Mesenteric fat pad (tissue), 1 donor: ENCODE data around the gene CAMK2D. TPM values are rescaled to one million over a fixed set of nuclear protein-coding genes. Genes with fewer than 3 reads are reported as not detected.

Experiments used
- DNase-seq: peaks from one replicate; pipeline ENCODE4 v3.0.0-alpha.2; 2020; ENCODE audit warnings: low spot score
- total RNA-seq: library from RNA; stranded (reverse); fragmentation: NEBNext Ultra II Directional; extraction: Animal tissue kit (Norgen Biotek cat#: 25700); gene quantifications from one replicate; pipeline ENCODE4 v1.2.1, GENCODE V29; 2021
- donor health status: DM: yes; HTN: yes; CAD: no.

CAMK2D gene
- total RNA-seq, 1 donor from 2014 or later = 58.0 TPM

DNA sequence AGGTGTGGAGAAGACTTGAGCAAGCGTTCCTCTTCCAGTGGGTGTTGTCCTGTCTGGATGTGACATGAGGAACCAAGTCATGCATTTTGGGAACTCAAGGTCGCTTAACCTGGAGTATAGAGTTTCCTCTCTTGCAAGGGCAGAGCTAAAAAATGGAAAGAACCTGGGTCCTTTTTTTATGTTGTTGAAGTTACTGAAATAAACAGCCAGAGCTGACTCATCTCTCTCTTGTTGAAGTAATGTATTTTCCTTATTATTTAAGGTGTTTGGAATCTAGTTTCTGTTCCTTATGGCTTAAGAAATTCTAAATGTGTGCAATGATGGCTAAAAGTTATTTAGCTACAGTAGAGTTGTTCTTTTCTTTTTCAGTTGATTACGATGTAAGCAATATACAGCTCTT, 314.5 kb downstream of the CAMK2D start:
- DNase-seq = no peak

DNA sequence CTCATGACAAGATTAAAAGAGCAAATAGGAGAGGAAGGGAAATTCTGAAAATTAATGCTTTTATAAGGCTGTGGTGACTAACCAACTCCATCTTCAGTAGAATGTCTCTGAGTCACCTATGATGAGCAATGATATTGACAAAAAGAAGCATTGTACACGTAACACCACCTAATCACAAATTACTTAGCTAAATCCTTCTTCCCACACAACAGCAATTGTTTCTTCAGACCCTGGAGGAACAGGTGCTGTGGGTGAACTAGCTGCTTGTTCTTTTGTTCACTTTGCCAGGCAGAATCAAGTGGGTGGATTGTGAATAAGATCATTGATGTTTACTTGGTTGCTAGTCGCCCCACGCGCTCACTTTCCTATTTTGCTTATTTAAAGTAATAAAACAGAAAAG, 315.5 kb downstream of the CAMK2D start:
- DNase-seq = no peak

DNA sequence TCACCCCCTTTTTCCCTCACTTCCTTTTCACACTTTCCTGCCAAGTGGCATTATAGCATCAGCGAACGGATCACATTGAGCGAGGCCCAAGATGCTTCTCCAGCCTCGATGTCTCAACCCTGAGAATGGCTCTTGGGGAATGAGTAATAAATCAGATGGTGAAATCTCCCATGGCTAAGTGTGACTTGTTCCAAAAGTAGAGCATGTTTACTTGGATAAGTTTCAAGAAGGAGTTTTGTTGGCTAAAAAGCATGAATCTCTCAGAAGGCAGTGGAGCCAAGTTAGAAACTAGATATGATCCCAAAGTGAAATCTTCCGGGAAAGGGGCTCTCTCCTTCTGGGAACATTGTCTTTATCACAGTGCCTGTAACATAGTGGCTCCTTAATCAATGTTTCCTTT, 316.3 kb downstream of the CAMK2D start:
- no peak for DNase-seq

DNA sequence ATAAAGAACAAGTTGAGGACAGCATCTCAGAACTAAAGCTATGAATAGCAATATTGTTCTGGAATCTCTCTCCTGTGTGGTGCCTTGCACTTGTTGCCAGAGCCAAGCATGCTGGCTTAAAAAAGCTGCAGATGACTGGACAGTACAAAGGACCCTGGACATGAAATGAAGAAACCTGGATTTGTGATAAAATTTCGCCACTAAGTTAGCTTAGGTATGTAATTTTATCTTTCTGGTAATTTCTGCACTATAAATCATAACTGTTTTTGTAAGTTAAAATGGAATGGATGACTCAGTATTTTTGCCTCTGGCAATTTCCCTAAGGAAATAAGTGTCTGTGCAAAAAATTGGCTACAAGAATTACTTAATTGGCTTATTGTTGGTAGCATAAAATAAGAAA, 317.2 kb downstream of the CAMK2D start:
- DNase-seq = no peak

DNA sequence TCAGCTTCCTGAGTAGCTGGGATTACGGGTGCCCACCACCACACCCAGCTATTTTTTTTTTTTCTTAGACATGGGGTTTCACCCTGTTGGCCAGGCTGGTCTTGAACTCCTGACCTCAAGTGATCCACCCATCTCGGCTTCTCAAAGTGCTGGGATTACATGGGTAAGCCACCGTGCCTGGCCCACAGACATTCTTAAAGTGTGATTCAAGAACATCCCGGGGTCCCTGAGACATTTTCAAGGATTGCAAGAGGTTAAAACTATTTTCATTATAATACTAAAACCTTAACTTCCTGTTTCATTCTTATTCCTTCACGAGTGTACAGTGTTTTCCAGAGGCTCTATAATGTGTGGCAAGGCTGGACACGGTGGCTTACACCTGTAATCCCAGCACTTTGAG, 318.7 kb downstream of the CAMK2D start:
- DNase-seq = no peak

DNA sequence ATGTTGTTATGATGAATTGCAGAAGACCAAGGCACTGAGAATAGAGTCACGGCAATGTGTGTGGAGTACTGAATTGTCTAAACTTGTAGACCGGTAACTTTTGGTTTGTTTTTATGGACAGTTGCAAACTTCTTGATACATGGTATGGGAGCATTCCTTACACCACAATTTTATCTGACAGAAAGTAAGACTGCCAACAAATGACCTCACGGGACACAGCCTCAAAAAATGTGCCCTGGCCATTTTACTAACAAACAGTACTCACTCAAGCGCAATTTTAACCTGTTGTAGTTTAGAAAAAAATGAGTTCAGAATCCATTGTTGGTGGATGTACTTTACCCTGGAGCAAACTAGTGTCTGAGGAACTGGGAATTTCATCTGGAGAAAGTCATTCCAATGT, 321.2 kb downstream of the CAMK2D start:
- no peak for DNase-seq

DNA sequence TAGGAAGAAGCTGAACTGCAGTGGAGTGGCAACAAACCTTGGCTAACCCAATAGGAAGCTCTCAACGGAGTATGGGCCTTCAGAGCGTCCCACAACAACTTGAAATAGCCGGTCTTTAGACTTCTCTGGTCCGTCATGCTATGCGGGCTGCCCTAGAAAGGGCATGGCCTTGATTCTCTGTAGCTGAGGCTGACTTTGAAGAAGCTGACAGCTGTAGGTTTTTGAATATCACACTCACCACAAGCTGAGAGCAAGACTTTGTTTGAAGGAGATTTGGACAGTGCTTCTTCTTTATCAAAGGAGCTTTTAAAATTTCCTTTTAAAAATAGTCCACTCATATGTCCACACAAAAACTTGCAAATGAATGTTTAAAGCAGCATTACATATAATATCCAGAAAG, 322.9 kb downstream of the CAMK2D start:
- no peak for DNase-seq

DNA sequence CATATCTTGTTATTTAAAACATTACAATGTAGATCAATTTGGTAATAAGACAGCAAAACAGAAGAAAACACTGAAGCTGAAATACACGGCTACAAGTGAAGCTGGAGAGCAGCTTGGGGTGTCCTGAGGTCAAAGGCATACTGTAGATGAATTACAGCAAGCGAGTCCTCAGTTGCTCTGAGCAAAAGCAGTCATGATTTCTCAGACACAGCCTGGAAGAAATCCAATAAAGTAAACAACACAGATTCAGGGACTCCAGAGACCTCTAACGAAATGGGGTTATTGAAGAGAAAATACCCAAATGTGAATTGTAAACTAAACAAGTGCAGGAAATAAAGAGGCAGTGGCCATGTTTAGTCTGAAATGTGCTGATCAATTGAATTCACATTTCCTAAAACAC, 324.4 kb downstream of the CAMK2D start:
- no peak for DNase-seq

DNA sequence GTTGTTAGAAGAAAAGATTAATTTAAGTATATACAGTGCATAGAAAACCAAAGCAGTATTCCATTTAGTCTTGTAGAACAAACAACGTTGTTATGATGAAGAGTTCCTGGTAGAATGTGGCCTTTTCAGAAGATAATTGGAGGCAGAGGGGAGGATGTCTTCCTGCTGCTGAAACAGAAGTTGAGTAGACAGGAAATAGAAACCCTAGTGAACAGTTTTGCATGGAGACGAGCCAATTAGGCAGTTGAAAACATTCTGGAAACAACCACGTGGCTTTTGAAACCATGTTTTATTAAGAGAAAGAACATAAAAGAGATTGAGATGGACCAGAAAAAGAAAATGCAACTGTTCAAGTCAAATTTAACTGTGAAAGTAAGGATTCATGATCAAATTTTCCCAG, 325.2 kb downstream of the CAMK2D start:
- no peak for DNase-seq

DNA sequence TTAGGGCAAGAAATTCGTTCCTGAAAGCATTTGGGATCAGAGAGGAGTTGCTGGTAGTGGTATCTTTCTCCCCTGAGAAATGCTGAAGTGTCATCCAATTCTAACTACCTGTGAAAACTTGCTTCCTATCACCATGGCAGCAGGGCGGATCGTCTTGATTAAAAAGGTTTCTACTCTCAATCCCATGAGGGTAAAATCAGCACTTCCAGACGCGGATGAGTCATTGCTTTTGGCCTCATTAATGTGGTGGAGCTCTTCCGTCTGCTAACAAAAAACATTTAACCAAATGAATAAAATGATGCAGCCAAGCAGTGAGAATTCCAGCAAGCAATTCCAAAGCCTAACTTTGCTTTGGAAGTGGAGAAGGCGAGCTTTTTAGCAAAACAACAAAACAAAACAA, 325.6 kb downstream of the CAMK2D start:
- DNase-seq = no peak

DNA sequence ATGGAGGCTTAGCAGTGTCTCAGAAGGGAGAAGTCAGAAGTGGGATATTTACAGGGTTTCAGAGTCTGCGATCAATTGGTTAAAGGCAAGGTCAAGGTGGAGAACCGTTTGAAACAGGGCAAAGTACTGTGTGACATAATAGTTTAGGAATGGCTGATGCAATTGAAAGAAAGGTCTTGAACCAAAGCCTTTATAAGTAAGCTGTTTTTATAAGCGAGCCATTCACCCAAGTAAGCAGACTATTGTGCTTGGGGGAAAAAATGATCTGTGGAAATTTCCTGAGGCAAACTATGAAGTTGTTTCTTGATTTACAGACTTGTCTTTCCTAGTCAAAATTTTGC, 327.3 kb downstream of the CAMK2D start:
- DNase-seq = no peak

DNA sequence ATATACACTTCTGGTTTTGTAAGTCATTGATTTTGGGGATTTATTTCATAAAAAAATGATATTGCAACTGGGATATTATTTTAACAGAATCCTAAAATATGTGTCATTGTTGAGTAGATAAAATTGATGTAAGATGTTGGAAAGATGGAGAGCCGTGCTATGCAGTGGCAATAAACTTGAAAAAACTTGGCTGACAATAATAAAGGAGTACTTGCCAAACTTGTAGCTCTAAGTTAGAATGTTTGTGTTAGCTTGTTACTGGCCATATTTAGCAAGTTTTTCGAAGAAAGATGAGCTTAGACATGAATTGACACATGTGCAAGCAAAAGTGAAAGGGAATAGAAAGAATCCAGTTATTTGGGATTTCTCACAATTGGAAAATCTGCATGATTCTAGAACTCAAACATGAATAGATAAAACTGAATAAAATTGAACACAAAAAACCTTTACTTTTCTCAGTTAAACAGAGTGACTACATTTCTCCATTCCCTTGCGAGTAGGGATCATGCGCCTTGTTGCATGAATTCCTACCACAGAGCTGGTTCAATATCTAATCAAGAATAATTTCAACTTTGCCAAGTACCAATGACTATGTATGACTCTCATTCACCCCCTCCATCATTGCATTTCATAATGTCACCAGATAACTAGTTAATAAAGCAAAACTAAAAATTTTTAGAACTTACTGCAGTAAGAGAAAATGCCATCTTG, 327.8 kb downstream of the CAMK2D start:
- no peak for DNase-seq

DNA sequence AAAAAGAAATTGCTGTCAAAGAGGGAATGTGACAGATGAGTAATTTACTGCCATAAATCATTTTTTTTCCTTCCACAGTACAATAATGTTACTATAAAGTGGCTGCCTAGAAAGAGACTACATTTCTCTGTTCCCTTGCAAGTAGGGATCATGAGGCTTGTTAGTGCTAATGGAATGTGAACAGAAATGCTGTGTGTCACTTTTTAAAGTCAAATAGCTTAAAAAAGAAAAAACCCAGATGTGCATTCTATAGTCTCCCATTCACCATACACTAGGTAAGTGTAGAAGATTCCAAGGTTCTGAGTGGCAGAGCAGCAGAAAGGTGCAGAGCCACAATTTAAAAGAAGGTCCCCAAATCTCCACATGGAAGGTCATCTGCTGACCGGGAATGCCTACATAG, 328.4 kb downstream of the CAMK2D start:
- no peak for DNase-seq

DNA sequence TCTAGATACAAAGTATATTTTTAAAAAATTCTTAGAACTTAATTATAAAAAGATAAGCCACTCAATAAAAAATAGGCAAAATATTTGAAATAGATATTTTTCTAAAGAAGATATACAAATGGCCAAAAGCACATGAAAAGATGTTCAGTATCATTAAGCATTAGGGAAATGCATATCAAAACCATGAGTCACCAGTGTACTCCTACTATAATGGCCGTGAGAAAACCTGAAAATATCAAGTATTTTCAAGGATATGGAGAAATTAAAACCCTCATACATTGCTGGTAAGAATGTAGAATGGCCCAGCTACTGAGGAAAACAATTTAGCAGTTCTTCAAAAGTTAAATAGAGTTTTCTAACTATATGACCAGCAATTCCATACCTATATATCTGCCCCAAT, 337.9 kb downstream of the CAMK2D start:
- DNase-seq = no peak

DNA sequence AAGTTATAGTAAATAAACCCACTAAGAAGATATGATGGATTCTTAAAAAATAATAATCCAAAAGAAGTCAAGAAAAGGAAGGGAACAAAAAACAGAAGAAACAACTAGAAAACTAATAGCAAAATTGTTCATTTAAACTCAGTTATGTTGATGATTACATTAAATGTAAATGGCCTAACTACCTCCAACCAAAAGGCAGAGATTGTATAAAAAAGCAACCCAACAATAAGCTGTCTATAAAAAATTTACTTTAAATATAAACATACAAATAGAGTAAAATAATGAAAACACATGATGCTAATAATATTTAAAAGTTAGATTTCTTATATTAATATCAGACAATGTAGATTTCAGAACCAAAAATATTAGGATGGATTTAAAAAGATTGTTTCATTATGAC, 340.6 kb downstream of the CAMK2D start:
- no peak for DNase-seq

DNA sequence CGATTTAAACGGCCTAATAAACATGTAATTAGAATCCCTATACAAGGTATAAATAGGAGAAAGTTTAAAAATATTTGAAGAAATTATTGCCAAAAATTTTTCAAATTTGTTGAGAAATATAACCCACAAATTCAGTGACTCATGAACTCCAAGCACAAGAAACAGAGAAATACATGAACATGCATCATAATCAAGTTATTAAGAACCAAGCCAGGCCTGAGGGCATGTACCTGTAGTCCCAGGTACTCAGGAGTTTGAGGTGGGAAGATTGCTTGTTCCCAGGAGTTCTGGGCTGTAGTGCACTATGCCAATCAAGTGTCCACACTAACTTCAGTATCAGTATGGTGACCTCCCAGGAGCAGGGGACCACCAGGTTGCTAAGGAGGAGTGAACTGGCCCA, 341.9 kb downstream of the CAMK2D start:
- DNase-seq = no peak

DNA sequence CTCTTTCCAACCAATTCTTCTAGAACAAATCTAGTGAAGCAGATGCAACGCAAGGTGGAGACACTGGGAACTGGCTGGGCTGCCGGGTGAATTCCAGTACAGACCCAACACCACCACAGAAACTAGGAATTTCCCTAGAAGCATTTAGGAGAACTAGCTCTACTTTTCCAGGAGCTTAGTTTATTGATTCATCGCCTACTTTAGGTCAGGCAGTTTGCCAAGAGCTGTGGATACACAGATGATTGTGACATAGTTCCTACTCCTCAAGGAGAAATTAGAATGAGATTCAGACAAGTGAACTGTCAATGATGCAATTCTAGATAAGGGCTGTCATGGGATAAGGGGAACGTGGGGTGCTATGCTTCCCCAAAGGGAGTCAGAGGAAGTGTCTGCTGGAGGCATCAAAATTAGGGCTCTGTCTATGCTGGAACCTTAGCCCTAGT, 350.0 kb downstream of the CAMK2D start:
- DNase-seq = no peak

DNA sequence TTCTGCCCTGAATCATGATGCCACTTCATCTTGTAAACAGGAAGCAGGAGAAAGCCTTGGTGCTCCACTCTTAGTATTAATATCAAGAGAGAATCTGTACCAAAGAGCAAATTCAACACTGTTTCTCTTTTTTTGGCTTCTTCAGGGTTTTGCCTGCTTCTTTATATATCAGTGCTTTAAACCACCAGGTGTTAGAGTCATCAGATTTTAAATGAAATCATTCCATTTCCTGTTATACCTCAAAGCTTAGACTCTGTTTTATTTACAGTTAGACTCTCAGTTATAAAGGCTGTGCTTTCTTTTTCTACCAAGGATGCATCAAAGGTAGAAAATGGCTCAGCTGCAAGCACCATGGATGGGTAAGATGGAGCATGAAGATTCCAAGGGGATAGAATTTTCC, 350.9 kb downstream of the CAMK2D start:
- DNase-seq = no peak

DNA sequence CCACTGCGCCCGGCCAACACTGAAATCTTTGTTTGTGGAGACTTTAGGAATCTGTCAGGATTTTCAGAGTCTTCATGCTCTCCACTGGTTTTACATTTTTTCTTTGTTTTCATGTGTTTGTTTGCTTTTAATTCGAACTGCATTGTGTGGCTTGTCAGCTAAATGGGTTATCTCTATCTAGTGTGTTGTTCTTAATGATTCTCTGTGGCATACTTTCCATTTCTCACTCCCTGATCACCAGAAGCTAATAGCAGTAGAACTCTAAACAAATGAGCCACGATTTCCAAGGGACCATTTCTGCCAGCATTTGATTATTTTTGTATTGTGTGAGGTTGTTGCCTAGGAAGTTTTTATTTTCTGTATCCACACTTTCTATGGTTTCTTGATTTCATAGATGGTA, 352.4 kb downstream of the CAMK2D start:
- no peak for DNase-seq

DNA sequence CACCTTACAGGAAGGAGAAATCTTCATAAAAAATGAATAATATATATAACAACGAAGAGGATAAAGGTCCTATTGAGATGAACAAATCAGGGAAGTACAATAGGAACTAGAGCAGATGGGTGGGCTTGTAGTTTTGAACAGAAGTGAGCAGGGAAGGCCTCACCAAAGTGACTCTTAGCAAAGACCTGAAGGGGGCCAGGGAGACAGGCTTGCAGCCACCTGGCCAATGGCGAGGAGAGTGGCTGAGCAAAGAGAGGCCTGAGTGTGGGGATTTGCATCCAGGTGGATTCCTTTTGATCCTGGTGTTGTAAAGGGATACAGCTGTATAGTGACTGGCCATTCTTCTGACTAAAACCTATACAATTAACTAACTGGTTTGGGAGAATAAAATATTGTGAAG, 354.1 kb downstream of the CAMK2D start:
- no peak for DNase-seq

DNA sequence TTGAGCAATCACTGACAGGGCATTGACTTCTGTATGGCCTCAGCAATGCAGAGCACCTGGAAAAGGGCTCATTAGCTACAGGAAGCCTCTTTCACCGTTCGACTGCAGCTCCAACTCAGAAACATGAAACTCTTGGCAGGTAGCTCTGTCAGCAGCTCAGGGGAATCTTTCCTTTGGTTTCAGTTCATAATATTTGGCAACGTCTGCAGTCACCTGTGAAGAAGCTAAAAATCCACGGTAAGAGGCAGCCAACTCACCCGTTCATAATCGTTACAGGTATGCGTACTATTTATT, 354.9 kb downstream of the CAMK2D start:
- DNase-seq = no peak

DNA sequence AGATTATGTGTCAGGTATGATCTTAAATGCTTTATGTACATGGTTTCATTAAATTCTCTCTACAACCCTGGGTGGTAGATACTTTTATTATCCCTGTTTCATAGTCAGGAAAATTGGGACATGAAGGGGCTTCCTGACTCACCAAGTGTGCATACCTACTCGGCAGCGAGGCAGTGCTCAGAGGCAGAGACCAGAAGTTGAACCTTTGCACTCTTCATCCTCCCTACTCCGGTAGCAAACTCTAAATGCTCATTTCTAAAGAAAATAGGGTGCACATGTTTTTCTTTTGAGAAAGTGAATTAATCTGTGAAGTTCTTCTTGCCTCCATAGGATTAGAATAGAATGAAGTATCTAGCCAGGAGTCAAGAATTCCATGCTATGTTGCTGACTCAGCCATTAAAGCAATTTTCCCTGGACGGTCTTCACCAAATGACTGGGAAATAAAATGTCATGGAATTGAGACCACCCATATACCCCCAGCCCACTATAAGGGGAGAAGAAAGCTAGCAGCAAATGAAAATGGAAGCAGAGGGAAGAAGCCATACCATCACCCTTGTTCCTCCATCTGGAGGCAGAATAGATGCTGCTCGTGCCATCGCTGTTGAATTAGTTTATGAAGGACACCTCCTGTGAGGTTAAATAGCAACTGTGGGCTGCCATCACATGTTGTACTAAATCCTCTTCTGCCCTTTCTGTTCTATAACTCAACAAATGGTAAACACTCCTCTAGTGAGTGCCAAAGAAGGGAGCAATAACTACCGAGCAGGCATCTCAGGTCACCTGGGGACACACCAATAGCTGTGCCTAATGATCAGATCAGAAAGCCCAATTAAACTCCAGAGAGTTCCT, 355.4 kb downstream of the CAMK2D start:
- no peak for DNase-seq

DNA sequence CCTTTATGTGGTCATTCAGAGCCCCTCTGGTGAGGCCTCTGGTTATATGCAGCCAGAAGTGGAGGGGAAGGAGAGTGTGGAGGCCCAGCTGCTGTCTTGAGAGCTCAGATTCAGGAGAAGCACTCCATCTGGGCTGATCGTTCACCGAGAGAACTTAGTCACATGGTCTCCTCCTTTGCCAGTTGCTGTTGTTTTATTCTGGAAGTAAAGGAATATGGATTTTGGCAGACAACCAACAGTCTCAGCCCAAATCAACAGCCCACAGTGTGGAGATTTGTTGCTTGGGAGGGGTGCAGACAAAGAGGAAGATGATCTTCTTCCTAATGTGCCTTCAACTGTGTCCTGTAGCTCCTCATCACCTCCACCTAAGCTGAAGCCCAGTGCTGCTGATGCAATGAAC, 356.7 kb downstream of the CAMK2D start:
- no peak for DNase-seq
